Osteocyte (in vitro differentiated cells): ENCODE results near the gene SLC26A5. TPM values are rescaled to one million over a fixed set of nuclear protein-coding genes. Genes with fewer than 3 reads are reported as not detected.
"Not testable (repeated sequence)": the region's sequence is repeated elsewhere in the genome, so short reads cannot be mapped to it uniquely, and the experiment has no call there.

Source experiments
- DNase-seq: peaks from one replicate; pipeline ENCODE4 v3.0.0; 2021; ENCODE audit warnings: mixed read lengths; ENCODE audit not compliant: unreplicated experiment; ENCODE audit errors: extremely low spot score
- H3K27ac Mint-ChIP-seq: one replicate; pipeline ENCODE4 v1.8.0; 2021; ENCODE audit warnings: mild to moderate bottlenecking, mixed read lengths; ENCODE audit not compliant: unreplicated experiment
- H3K27me3 Mint-ChIP-seq: one replicate; pipeline ENCODE4 v1.8.0; 2021; ENCODE audit warnings: mixed read lengths; ENCODE audit not compliant: unreplicated experiment
- H3K36me3 Mint-ChIP-seq: one replicate; pipeline ENCODE4 v1.8.0; 2021; ENCODE audit warnings: mixed read lengths; ENCODE audit not compliant: unreplicated experiment
- H3K4me1 Mint-ChIP-seq: one replicate; pipeline ENCODE4 v1.8.0; 2021; ENCODE audit warnings: mixed read lengths; ENCODE audit not compliant: unreplicated experiment
- H3K4me3 Mint-ChIP-seq: one replicate; pipeline ENCODE4 v1.8.0; 2021; ENCODE audit warnings: mild to moderate bottlenecking, moderate library complexity, mixed read lengths; ENCODE audit not compliant: unreplicated experiment
- H3K9me3 Mint-ChIP-seq: one replicate; pipeline ENCODE4 v1.8.0; 2021; ENCODE audit warnings: mixed read lengths; ENCODE audit not compliant: unreplicated experiment
- total RNA-seq: library from RNA; stranded (reverse); gene quantifications from 2 replicates; pipeline ENCODE4 v1.2.1, GENCODE V29; 2021
- TF ChIP-seq, protein P1 (sequence below): fragments of 200-600 bp; sonication (generic); IDR thresholded peaks from 2 replicates; pipeline ENCODE4 v1.5.0; 2021; ENCODE audit warnings: antibody characterized with exemption, mild to moderate bottlenecking, moderate library complexity

The SLC26A5 gene
- total RNA-seq, 1 donor from 2014 or later, result not detected

DNA sequence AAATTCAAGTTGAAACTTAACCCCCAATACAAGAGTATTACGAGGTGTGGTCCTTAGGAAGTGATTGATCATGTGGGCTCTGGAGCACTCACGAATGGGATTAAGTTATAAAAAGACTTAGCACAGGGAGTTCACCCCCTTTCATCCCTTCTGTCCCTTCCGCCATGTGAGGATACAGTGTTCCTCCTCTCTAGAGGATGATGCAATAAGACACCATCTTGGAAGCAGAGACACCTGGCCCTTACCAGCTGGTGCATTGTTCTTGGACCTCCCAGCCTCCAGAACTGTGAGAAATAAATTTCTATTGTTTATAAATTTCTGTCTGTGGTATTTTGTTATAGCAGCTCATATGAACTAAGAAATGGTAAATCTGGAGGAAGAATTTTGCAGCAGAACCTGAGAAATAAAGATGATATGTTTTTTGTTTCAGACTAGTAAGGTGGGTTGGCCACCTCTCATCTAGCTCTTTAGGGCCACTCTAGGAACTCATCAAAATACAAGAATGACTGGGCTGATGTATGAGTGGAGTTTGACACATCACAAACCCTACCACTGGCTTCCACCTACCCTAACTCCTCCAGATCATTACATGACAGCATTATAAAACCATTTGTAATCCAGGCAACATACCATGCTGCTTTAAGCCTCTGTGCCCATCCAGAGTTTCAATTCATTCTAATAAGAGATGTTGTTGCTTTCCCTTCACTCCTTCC lies 22.4 kb downstream of the SLC26A5 start:
- no peak overlapping the region for H3K4me3 Mint-ChIP-seq
- peaks cover 34% of the 10 kb centered on the region for H3K27me3 Mint-ChIP-seq
- no peak for DNase-seq
- TF ChIP-seq, protein P1, sequence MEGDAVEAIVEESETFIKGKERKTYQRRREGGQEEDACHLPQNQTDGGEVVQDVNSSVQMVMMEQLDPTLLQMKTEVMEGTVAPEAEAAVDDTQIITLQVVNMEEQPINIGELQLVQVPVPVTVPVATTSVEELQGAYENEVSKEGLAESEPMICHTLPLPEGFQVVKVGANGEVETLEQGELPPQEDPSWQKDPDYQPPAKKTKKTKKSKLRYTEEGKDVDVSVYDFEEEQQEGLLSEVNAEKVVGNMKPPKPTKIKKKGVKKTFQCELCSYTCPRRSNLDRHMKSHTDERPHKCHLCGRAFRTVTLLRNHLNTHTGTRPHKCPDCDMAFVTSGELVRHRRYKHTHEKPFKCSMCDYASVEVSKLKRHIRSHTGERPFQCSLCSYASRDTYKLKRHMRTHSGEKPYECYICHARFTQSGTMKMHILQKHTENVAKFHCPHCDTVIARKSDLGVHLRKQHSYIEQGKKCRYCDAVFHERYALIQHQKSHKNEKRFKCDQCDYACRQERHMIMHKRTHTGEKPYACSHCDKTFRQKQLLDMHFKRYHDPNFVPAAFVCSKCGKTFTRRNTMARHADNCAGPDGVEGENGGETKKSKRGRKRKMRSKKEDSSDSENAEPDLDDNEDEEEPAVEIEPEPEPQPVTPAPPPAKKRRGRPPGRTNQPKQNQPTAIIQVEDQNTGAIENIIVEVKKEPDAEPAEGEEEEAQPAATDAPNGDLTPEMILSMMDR, result no peak
- no peaks in the 10 kb centered on the region for H3K9me3 Mint-ChIP-seq
- no peak overlapping the region for H3K27ac Mint-ChIP-seq
- no peaks in the 10 kb centered on the region for H3K36me3 Mint-ChIP-seq
- no peaks in the 10 kb centered on the region for H3K4me1 Mint-ChIP-seq

DNA sequence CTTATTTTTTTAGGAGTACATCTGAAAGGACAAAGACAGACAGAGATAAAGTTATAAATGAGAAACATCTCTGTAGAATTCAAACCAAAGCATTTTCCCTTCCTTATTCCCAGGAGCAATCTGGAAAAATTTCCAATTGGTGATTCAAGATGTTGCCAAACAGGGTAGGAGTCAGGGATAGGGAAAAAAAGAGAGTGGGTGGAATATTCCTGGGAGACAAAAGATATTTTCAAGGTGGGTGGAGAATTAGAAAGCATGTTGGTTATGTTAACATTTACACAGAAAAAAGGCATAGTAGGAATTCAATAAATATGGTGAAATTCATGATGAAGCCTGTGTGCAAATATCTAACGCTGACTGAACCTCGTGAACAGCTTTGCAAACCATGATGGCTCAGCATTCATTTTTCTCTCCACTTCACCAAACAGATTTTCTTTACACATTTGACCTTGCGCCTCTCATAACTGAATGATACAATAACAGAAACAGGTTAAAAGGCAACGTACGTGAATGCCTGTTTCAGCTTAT lies 25.1 kb downstream of the SLC26A5 start:
- Mint-ChIP-seq H3K36me3 (no peaks in the 10 kb centered on the region), H3K9me3 (no peaks in the 10 kb centered on the region), H3K4me3 (no peak overlapping the region), H3K4me1 (no peaks in the 10 kb centered on the region), H3K27ac (no peak overlapping the region), H3K27me3 (peaks cover 36% of the 10 kb centered on the region)
- no peak for DNase-seq
- TF ChIP-seq, protein P1, result no peak

DNA sequence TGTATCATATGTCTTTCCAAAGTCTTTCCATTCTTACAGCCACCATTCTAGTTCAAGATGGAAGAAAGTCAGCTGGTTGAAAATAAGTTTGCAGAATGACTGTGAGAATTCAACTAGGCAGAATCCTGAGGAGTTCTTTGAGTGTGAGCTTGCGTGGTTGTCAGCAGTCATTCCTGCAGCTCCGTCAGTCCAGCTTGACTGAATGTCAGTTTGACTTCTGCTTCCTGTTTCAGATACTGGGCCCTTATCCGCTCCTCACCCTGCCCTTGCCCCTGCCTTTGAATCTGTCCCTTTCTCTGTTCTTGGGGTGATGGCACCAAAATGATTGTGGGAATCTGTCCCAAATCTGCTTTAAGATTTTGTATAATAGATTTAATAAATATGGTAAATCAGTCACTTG lies 27.8 kb downstream of the SLC26A5 start:
- no peak for DNase-seq
- Mint-ChIP-seq H3K27ac (no peak overlapping the region), H3K36me3 (no peaks in the 10 kb centered on the region), H3K4me3 (no peak overlapping the region), H3K9me3 (no peaks in the 10 kb centered on the region), H3K4me1 (no peaks in the 10 kb centered on the region), H3K27me3 (peaks cover 33% of the 10 kb centered on the region)
- TF ChIP-seq, protein P1, result no peak

DNA sequence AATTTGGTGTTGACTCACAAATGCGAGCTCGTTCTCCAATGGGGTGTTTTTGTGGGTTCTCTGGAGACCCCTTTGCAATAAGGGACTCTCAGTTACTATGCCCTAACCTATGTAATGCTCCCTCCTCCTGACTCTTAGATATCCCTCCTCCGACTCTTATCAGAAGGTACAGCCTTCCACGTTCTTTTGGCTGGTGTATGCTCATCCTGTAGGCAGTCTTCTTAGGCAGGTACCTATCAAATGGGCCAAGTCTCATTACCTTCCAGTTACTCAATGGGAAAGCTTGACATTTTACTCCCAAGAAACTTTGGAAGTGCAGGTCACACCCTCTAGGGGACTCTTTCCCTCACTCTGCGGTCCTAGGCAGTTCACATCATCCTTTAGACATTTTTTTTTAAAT lies 32.6 kb downstream of the SLC26A5 start:
- Mint-ChIP-seq H3K27me3 (peaks cover 36% of the 10 kb centered on the region), H3K36me3 (no peaks in the 10 kb centered on the region), H3K27ac (no peak overlapping the region), H3K4me1 (no peaks in the 10 kb centered on the region), H3K4me3 (no peak overlapping the region), H3K9me3 (no peaks in the 10 kb centered on the region)
- TF ChIP-seq, protein P1, result no peak
- DNase-seq, result no peak

DNA sequence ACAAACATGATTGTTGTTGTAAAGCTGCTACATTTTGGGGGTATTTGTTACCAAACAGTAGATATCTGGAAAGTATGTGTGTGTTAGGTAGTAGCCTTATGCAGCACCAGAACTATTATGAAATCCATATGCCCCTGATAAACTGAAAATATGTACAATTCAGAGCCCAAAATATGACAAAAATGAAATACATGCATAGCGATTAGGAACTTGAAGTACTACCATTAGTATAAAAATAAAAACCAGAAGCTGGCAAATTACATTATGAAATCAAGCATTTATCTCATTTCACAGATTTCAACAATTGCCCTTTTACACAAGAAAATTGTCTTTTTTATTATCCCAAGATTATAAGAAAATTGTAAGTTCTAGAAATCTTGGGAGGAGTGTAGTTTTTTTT lies 33.9 kb downstream of the SLC26A5 start:
- Mint-ChIP-seq H3K27ac (no peak overlapping the region), H3K4me3 (no peak overlapping the region), H3K27me3 (peaks cover 37% of the 10 kb centered on the region), H3K4me1 (no peaks in the 10 kb centered on the region), H3K9me3 (no peaks in the 10 kb centered on the region), H3K36me3 (no peaks in the 10 kb centered on the region)
- DNase-seq, result no peak
- TF ChIP-seq, protein P1, result no peak

DNA sequence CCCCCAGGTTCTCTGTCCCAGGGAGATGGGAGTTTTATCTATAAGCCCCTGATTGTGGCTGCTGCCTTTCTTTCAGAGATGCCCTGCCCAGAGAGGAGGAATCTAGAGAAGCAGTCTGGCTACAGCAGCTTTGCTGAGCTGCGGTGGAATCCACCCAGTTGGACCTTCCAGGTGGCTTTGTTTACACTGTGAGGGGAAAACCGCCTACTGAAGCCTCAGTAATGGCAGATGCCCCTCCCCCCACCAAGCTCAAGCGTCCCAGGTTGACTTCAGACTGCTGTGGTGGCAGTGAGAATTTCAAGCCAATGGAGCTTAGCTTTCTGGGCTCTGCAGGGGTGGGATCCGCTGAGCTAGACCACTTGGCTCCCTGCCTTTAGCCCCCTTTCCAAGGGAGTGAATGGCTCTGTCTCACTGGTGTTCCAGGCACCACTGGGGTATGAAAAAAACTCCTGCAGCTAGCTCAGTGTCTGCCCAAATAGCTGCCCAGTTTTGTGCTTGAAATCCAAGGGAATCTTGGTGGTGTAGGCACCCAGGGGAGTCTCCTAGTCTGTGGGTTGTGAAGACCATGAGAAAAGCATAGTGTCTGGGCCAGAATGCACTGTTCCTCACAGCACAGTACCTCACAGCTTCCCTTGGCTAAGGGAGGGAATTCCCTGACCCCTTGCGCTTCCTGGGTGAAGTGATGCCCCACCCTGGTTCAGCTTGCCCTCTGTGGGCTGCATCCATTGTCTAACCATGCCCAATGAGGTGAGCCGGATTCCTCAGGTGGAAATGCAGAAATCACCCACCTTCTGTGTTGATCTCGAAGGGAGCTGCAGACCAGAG lies 40.0 kb downstream of the SLC26A5 start:
- H3K9me3 Mint-ChIP-seq, H3K4me3 Mint-ChIP-seq, H3K36me3 Mint-ChIP-seq, H3K4me1 Mint-ChIP-seq, H3K27ac Mint-ChIP-seq, DNase-seq: not testable (repeated sequence)
- peaks cover 43% of the 10 kb centered on the region for H3K27me3 Mint-ChIP-seq

DNA sequence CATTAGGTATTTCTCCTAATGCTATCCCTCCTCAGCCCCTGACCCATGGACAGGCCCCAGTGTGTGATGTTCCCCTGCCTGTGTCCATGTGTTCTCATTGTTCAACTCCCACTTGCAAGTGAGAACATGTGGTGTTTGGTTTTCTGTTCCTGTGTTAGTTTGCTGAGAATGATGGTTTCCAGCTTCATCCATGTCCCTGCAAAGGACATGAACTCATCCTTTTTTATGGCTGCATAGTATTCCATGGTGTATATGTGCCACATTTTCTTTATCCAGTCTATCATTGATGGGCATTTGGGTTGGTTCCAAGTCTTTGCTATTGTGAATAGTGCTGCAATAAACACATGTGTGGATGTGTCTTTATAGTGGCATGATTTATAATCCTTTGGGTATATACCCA lies 46.3 kb downstream of the SLC26A5 start:
- not testable (repeated sequence) for H3K36me3 Mint-ChIP-seq, H3K4me3 Mint-ChIP-seq, H3K9me3 Mint-ChIP-seq, H3K4me1 Mint-ChIP-seq, DNase-seq, H3K27ac Mint-ChIP-seq
- H3K27me3 Mint-ChIP-seq, result peaks cover 24% of the 10 kb centered on the region
